Skeletal muscle tissue (tissue), 4 donors: ENCODE data around the gene ACYP2. TPM values are rescaled to one million over a fixed set of nuclear protein-coding genes. Genes with fewer than 3 reads are reported as not detected.
"Not testable (repeated sequence)": the region's sequence is repeated elsewhere in the genome, so short reads cannot be mapped to it uniquely, and the experiment has no call there.

Source experiments
- H3K27ac ChIP-seq: one replicate; pipeline ENCODE4 v1.7.0; 2013; ENCODE audit warnings: mild to moderate bottlenecking, low read depth, low read length, inconsistent platforms
- H3K27me3 ChIP-seq, 3 donors: one replicate each; pipeline ENCODE4 v1.7.0; 2013; ENCODE audit warnings: low read length in 3 of 3; ENCODE audit not compliant: control insufficient read depth in 3 of 3, insufficient read depth in 3 of 3
- H3K36me3 ChIP-seq, 3 donors: one replicate each; pipeline ENCODE4 v1.7.0; 2013; ENCODE audit warnings: low read length in 3 of 3; ENCODE audit not compliant: control insufficient read depth in 3 of 3, insufficient read depth in 3 of 3
- H3K4me1 ChIP-seq, 3 donors: one replicate each; pipeline ENCODE4 v1.7.0; 2013; ENCODE audit warnings: low read length in 3 of 3, mild to moderate bottlenecking in 3 of 3; ENCODE audit not compliant: control insufficient read depth in 3 of 3, insufficient read depth in 3 of 3
- H3K4me3 ChIP-seq, 3 donors: one replicate each; pipeline ENCODE4 v1.7.0; 2013; ENCODE audit warnings: low read length in 3 of 3
- H3K9ac ChIP-seq, 3 donors: one replicate each; pipeline ENCODE4 v1.7.0; 2013; ENCODE audit warnings: low read length in 3 of 3, mild to moderate bottlenecking in 3 of 3, moderate library complexity in 2 of 3, low read depth in 1 of 3
- H3K9me3 ChIP-seq, 3 donors: one replicate each; pipeline ENCODE4 v1.7.0; 2013; ENCODE audit warnings: low read length in 3 of 3; ENCODE audit not compliant: control insufficient read depth in 3 of 3
- total RNA-seq: library from RNA; depleted of rRNA; stranded (reverse); fragments of >200 nt; gene quantifications from one replicate; pipeline ENCODE4 v1.2.3, GENCODE V29; 2014
- donor health status: Osteomylitis.

Gene ACYP2
- total RNA-seq, 1 donor from 2014 or later, result 13.0 TPM

DNA sequence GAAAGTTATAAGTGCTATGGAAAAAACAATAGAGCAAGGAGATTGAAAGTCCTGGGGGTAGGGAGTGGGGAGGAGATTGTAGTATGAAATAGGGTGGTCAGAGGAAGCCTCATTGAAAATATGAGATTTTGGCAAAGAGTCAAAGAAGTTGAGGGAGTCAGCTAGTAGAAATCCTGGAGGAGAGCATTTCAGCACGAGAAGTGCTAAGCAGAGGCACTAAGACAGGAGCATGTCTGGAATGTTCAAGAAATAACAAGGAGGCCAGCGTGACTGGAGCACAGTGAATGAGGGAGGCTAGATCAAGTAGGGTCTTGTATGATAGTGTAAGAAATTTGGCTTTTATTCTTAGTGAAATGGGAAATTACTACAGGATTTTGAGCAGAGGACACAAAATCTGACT lies 142.8 kb downstream of the ACYP2 start:
- Histone ChIP-seq H3K36me3 (peaks cover 0 to 9% (median 6%) of the 10 kb centered on the region in 3 donors), H3K9ac (no peak overlapping the region), H3K27ac (no peak overlapping the region), H3K9me3 (no peaks in the 10 kb centered on the region), H3K4me3 (no peak overlapping the region), H3K27me3 (no peaks in the 10 kb centered on the region), H3K4me1 (no peaks in the 10 kb centered on the region)

GRCh38 chr2:54259413-54260240 lies 144.2 kb downstream of the ACYP2 start:
- no peak overlapping the region for H3K9ac ChIP-seq
- H3K9me3 ChIP-seq, result no peaks in the 10 kb centered on the region
- no peak overlapping the region for H3K4me3 ChIP-seq
- H3K4me1 ChIP-seq, result no peaks in the 10 kb centered on the region
- peaks cover 0 to 9% (median 6%) of the 10 kb centered on the region in 3 donors for H3K36me3 ChIP-seq
- no peaks in the 10 kb centered on the region for H3K27me3 ChIP-seq
- no peak overlapping the region for H3K27ac ChIP-seq

GRCh38 chr2:54260241-54260595 lies 144.8 kb downstream of the ACYP2 start:
- no peak overlapping the region for H3K4me3 ChIP-seq
- H3K36me3 ChIP-seq, result peaks cover 0 to 6% (median 5%) of the 10 kb centered on the region in 3 donors
- H3K9me3 ChIP-seq, result no peaks in the 10 kb centered on the region
- H3K4me1 ChIP-seq, result no peaks in the 10 kb centered on the region
- H3K27ac ChIP-seq, result no peak overlapping the region
- no peak overlapping the region for H3K9ac ChIP-seq
- no peaks in the 10 kb centered on the region for H3K27me3 ChIP-seq

- Histone ChIP-seq H3K36me3 (no peaks in the 10 kb centered on the region), H3K27ac (no peak overlapping the region), H3K9ac (no peak overlapping the region), H3K9me3 (no peaks in the 10 kb centered on the region), H3K4me1 (no peaks in the 10 kb centered on the region), H3K27me3 (no peaks in the 10 kb centered on the region), H3K4me3 (no peak overlapping the region)
Observed at GRCh38 chr2:54261537-54261936, 146.1 kb downstream of the ACYP2 start.

DNA sequence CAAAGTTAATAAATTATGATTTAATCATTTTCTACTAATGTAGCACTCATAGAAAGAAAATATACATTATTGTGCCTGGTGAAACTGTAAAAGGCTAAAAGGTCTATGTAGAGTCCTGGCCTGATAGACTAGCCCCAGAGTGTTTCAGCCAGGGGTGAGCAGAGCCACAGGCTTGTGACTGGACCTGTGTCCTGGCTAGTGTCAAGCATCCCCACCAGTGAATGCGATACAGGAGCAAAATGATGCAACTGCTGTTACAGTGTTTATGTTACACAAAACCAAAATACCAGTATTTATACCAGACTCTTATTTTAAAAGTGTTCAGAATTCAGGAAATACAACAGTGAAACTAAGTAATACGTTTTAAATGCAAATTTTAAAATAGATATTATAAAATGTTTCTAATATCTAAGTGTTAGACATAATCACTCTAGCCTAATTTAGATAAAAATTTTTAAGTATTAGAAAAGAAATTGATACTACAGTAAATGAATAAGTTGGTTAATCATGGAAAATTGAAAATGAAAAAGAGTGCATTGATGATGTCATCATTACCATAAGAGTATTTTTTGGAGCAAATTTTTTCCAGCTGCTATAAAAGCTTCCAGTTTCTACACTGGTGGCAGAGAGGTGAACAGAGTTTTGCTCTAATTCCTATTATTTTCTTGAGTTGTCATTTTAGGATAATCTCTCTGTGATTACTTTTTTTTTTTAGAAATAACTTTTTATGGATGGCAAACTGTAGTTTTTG lies 146.8 kb downstream of the ACYP2 start:
- no peaks in the 10 kb centered on the region for H3K27me3 ChIP-seq
- H3K9me3 ChIP-seq, result no peaks in the 10 kb centered on the region
- H3K4me3 ChIP-seq, result no peak overlapping the region
- H3K4me1 ChIP-seq, result no peaks in the 10 kb centered on the region
- H3K36me3 ChIP-seq, result no peaks in the 10 kb centered on the region
- no peak overlapping the region for H3K27ac ChIP-seq
- H3K9ac ChIP-seq, result no peak overlapping the region

GRCh38 chr2:54265081-54265480 lies 149.7 kb downstream of the ACYP2 start:
- H3K27me3 ChIP-seq, H3K9ac ChIP-seq, H3K9me3 ChIP-seq: not testable (repeated sequence)

DNA sequence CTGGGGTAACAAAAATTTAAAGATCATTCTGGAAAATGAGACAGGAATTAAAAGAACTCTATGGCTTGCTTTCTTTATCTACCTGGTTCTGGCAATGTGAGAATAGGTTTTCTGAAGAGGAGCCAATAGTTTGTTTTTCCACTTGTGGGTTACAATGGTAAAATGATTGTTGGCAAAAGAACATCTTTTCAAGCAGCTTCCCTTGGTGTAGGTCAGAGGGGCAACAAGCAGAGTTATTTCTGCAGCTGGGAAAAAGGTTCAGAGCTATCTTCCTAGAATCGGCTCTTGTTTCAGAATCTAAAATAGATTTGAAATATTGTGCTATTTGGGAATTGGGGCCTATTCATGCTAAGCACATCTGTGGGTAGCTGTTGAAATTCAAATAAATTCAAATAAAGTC lies 152.2 kb downstream of the ACYP2 start:
- Histone ChIP-seq H3K9ac (no peak overlapping the region), H3K4me1 (no peaks in the 10 kb centered on the region), H3K4me3 (no peak overlapping the region), H3K27me3 (no peaks in the 10 kb centered on the region), H3K9me3 (no peaks in the 10 kb centered on the region), H3K36me3 (no peaks in the 10 kb centered on the region), H3K27ac (no peak overlapping the region)

More at GRCh38 chr2:54265081-54265480, 149.7 kb downstream of the ACYP2 start:
- H3K4me1 ChIP-seq, H3K27ac ChIP-seq, H3K4me3 ChIP-seq, H3K36me3 ChIP-seq: not testable (repeated sequence)

- Histone ChIP-seq H3K4me3 (no peak overlapping the region), H3K9ac (no peak overlapping the region), H3K4me1 (no peaks in the 10 kb centered on the region), H3K27me3 (no peaks in the 10 kb centered on the region), H3K36me3 (peaks cover 0 to 4% (median 0%) of the 10 kb centered on the region in 3 donors), H3K9me3 (no peaks in the 10 kb centered on the region), H3K27ac (no peak overlapping the region)
Observed at GRCh38 chr2:54271189-54271588, 155.8 kb downstream of the ACYP2 start.

DNA sequence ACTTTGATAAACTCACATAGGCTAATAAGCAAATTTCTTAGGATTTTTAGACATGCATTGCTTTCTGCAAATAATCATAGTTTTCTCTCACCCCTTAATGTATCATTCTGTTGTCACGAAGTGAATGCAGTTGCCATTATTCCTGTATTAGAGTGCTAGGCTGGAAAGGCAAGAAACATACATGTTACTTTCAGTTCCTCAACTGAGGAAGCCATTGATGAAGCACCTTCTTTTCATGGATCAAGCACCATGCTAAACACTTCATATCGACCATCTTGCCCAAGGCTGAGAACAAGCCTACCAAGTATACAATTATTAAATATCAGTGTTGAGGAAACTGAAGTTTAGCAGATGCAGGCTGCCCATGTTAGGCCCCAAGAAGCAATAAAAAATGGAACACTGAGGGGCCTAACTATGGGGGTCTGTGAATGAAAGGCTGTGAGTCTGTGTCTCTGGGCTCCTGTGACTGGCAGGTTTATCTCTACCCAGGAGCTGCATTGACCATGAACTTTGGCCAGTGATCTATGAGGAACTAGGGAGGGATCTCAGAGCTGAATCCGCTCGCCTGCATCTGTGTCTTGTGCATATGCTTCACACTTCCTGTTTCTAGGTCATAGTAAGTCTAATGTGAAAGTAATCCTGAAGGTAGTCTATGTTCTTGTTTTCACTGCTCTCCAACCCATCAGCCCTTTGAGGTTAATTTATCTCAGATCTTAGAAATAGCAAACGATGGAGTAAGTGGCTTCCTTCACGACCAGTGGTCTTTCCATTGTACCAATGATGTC lies 156.6 kb downstream of the ACYP2 start:
- Histone ChIP-seq H3K4me3 (no peak overlapping the region), H3K36me3 (peaks cover 0 to 4% (median 0%) of the 10 kb centered on the region in 3 donors), H3K27ac (no peak overlapping the region), H3K27me3 (no peaks in the 10 kb centered on the region), H3K9me3 (no peaks in the 10 kb centered on the region), H3K4me1 (no peaks in the 10 kb centered on the region), H3K9ac (no peak overlapping the region)
